HFFc6 (cell line): Measurements from ENCODE around the gene ATAD3A. TPM values are rescaled to one million over a fixed set of nuclear protein-coding genes. Genes with fewer than 3 reads are reported as not detected.
"Not testable (repeated sequence)": the region's sequence is repeated elsewhere in the genome, so short reads cannot be mapped to it uniquely, and the experiment has no call there.

Experiments
- DNase-seq: peaks from one replicate; pipeline ENCODE4 v3.0.0-alpha.2; 2018
- H3K27ac Mint-ChIP-seq: 2 replicates; pipeline ENCODE4 v1.8.0; 2020; ENCODE audit warnings: mild to moderate bottlenecking, mixed read lengths
- H3K27me3 Mint-ChIP-seq: 2 replicates; pipeline ENCODE4 v1.8.0; 2021; ENCODE audit warnings: mild to moderate bottlenecking, moderate library complexity, mixed read lengths; ENCODE audit not compliant: insufficient read depth
- H3K36me3 Mint-ChIP-seq: 2 replicates; pipeline ENCODE4 v1.8.0; 2021; ENCODE audit warnings: low read depth, mixed read lengths
- H3K4me1 Mint-ChIP-seq: 2 replicates; pipeline ENCODE4 v1.8.0; 2020; ENCODE audit warnings: low read depth, mixed read lengths
- H3K4me3 Mint-ChIP-seq: 2 replicates; pipeline ENCODE4 v1.8.0; 2020; ENCODE audit warnings: mild to moderate bottlenecking, moderate library complexity, mixed read lengths
- H3K9me3 Mint-ChIP-seq: 2 replicates; pipeline ENCODE4 v1.8.0; 2020; ENCODE audit warnings: mild to moderate bottlenecking, mixed read lengths
- total RNA-seq, 6 experiments: library from RNA; stranded (reverse); fragmentation: NEBNext Ultra II Directional; extraction: Animal tissue kit (Norgen Biotek cat#: 25700); gene quantifications; 2 replicates in 1 of 6; 3 replicates in 5 of 6; pipeline ENCODE4 v1.2.3, GENCODE V29; 2021
- TF ChIP-seq, protein P1 (sequence below): fragments of 200-600 bp; sonication (generic); IDR thresholded peaks from 2 replicates; pipeline ENCODE4 v1.5.0; 2021; ENCODE audit warnings: antibody characterized with exemption, mild to moderate bottlenecking

The ATAD3A gene
- total RNA-seq, 6 experiments from 2014 or later: 48.7 to 61.5 (median 54.0) TPM

DNA sequence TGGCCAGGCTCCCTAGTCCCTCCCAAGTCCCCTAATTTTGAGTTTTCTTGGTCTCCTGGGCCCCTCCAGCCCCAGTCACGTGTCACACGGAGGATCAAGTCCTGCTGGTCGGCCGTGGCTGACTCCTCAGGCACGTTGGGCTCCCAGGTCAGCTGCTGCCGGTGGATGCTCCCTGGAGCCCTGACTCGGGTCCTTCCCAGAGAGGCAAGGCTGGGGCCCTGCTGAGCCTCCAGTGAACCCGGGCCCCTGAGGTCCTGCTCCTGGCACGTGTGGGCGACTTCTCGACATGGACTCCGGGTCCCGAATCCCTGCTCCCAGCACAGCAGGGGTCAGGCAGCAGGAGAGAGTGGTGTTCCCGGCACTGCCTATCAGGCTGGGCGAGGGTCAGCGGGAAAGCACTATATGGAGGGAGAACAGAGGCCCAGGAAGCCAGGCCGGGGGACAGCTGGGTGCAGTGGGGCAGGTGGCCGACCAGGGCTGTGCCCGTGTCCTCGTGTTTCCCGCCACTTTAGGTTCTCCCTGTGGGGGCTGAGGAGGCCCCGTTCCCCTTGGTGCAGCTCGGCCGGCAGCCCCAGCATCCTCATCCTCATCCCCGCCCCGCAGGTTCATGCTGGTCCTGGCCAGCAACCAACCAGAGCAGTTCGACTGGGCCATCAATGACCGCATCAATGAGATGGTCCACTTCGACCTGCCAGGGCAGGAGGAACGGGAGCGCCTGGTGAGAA is 15.3 kb downstream of the ATAD3A start:
- TF ChIP-seq, protein P1, sequence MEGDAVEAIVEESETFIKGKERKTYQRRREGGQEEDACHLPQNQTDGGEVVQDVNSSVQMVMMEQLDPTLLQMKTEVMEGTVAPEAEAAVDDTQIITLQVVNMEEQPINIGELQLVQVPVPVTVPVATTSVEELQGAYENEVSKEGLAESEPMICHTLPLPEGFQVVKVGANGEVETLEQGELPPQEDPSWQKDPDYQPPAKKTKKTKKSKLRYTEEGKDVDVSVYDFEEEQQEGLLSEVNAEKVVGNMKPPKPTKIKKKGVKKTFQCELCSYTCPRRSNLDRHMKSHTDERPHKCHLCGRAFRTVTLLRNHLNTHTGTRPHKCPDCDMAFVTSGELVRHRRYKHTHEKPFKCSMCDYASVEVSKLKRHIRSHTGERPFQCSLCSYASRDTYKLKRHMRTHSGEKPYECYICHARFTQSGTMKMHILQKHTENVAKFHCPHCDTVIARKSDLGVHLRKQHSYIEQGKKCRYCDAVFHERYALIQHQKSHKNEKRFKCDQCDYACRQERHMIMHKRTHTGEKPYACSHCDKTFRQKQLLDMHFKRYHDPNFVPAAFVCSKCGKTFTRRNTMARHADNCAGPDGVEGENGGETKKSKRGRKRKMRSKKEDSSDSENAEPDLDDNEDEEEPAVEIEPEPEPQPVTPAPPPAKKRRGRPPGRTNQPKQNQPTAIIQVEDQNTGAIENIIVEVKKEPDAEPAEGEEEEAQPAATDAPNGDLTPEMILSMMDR: no peak
- H3K9me3 Mint-ChIP-seq: peaks cover 18% of the 10 kb centered on the region
- H3K36me3 Mint-ChIP-seq: peaks cover 20% of the 10 kb centered on the region
- no peak overlapping the region for H3K27ac Mint-ChIP-seq
- H3K4me1 Mint-ChIP-seq: no peaks in the 10 kb centered on the region
- no peak overlapping the region for H3K4me3 Mint-ChIP-seq
- DNase-seq: no peak
- H3K27me3 Mint-ChIP-seq: no peaks in the 10 kb centered on the region; the same call in 1 of the 2 replicates

DNA sequence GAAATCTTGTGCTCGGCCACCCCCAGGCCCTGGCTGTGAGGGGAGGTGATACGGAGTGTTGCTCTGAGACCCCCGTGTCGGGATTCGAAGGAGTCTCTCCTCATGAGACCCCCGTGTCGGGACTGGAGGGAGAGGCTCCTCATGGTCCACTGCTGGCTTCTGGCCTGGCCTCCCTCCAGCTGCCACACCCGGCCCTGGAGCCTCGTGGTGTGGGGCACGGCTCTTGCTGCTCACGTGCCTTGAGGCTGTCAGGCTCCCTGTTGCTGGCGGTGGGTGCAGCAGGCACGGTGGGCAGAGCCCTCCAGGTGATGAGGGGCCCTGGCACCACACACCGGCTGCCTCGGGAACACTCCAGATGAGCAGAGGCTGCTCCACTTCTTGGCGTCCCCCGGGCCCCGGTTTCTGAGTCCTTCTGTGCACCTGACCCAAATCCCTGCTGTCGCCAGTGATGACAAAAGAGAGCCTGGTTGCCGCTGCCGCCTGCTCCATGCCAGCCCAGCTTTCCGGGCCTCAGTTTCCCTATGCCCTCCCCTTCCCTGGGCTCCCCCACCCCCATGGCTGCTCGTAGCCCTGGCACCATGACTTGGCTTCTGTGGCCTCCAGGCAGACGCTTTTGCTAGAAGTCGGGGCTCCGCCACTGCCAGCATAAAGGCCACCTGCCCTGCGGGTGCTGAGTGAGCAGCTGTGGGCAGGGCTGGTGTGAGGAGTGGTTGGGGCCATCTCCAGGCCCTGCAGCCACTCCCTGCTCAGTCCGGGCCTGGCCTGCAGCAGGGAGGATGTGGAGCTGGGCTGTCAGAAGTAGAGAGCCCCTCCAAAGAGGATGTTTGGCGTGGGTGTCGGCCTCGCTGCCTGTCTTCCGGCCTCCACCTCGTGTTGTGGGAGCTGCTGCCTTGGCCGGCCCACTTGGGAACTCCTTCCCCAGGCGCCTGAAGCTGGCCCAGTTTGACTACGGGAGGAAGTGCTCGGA is 16.6 kb downstream of the ATAD3A start:
- TF ChIP-seq, protein P1: no peak
- H3K27ac Mint-ChIP-seq: no peak overlapping the region
- H3K4me3 Mint-ChIP-seq: no peak overlapping the region
- no peaks in the 10 kb centered on the region for H3K4me1 Mint-ChIP-seq
- DNase-seq: no peak
- peaks cover 22% of the 10 kb centered on the region for H3K36me3 Mint-ChIP-seq
- peaks cover 18% of the 10 kb centered on the region for H3K9me3 Mint-ChIP-seq
- H3K27me3 Mint-ChIP-seq: no peaks in the 10 kb centered on the region

DNA sequence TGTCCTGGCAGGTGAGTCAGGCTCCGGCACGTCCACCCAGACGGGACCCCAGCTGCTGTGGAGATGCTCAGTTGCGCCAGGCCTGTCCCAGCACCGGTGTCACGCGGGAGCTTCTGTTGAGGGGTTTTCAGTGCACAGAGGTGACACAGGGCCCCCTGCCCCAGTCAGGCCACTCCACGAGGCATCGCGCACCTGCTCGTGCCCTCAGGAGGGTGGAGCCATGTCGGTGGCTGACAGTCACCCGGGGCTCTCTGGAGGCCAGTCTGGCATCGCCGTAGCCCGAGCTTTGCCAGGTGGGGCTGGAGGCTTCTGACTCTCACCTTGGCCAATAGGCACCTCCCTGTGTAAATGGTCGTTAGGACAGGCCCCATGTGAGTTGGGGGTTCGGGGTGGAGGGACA is 17.4 kb downstream of the ATAD3A start:
- Mint-ChIP-seq H3K27me3 (no peaks in the 10 kb centered on the region), H3K36me3 (peaks cover 22% of the 10 kb centered on the region), H3K27ac (no peak overlapping the region), H3K9me3 (peaks cover 18% of the 10 kb centered on the region), H3K4me1 (no peaks in the 10 kb centered on the region), H3K4me3 (no peak overlapping the region)
- TF ChIP-seq, protein P1: no peak
- no peak for DNase-seq

DNA sequence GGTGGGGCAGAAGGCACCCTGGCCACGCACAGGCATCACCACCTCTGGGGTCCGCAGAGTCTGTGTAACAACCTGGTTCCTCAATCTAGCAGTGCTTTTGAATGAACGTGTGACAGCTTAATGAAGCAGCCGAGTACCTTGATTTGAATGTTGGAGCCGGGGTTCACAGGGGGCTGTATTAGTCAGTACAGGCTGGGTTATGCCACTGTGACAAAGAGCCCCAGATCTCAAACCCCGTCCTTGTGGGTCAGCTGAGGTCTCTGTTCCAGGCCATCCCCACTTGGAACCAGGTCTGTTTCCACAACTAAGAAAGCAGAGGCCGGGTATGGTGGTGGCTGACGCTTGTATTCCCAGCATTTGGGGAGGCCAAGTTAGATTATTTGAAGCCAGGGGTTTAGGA is 18.0 kb downstream of the ATAD3A start:
- no peak for DNase-seq
- Mint-ChIP-seq H3K4me3 (no peak overlapping the region), H3K27me3 (no peaks in the 10 kb centered on the region), H3K27ac (no peak overlapping the region), H3K9me3 (peaks cover 18% of the 10 kb centered on the region), H3K36me3 (peaks cover 22% of the 10 kb centered on the region), H3K4me1 (no peaks in the 10 kb centered on the region)
- TF ChIP-seq, protein P1: no peak

DNA sequence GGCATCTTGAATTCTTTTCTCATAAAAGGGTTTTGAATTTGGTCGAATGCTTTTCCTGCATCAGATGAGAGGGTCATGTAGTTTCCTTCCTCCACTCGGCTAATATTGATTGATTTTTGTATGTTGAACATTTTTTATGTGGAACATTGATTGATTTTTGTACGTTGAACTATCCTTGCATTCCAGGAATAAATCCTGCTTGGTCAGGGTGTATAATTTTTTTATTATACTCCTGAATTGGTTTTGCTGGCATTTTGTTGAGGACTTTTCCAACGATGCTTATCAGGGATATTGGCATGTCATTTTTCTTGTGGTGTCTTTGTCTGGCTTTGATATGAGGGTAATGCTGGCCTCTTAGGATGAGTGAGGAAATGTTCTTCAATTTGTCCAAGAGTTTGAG is 20.0 kb downstream of the ATAD3A start:
- Mint-ChIP-seq H3K4me3 (no peak overlapping the region), H3K9me3 (peaks cover 18% of the 10 kb centered on the region), H3K27ac (no peak overlapping the region), H3K27me3 (peaks cover 8% of the 10 kb centered on the region; the same call in 1 of the 2 replicates), H3K36me3 (peaks cover 22% of the 10 kb centered on the region), H3K4me1 (no peaks in the 10 kb centered on the region)
- no peak for DNase-seq
- TF ChIP-seq, protein P1: no peak

DNA sequence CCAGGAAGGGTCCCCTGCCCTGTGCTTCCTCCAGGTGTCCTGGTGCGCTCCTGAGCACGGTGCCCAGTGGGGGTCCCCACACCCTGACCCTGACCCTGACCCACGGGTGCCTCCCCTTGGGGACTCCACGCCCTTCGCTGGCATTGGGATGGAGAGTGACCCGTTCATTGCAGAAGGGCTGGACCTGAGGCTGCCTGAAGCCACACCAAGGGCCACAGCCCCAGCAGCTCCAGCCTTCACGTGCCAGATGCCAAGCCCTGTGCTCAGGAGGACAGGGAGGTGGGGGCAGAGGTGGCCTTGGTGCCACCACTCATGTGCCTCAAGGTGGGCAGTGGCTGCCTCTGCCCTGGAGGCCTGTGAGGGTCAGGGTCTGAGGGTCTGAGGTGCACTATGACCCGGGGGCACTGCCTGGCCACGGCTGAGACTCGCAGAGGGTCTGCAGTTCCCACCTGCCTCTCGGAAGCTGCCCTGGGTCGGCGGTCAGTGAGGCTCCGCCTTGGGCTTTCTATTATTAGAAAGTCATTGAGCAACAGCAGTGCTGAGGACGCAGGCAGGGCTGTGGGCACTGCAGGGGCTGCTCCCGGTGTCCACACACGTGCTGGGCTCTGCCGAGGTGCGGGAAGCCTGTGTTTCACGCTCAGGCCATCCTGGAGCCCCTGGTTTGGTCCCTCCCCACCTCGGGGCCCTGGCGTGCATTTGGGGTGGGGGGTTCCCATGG is 21.4 kb downstream of the ATAD3A start:
- not testable (repeated sequence) for H3K4me3 Mint-ChIP-seq, H3K4me1 Mint-ChIP-seq, H3K27ac Mint-ChIP-seq, DNase-seq, H3K27me3 Mint-ChIP-seq
- peaks cover 18% of the 10 kb centered on the region for H3K9me3 Mint-ChIP-seq
- H3K36me3 Mint-ChIP-seq: peaks cover 22% of the 10 kb centered on the region

DNA sequence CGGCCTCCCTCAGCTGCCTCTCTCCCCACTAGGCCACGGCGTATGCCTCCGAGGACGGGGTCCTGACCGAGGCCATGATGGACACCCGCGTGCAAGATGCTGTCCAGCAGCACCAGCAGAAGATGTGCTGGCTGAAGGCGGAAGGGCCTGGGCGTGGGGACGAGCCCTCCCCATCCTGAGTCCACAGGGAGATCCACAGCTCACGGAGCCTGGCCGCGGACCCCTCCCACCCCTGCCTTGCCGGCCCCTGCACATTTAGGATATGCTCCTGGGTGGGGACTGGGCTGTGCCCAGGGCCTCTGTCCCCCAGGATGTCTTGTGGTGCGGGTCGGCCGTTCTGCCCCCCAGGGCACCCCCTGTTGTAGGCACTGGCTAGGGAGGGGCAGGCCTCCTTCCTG is 21.9 kb downstream of the ATAD3A start:
- H3K4me1 Mint-ChIP-seq, H3K27ac Mint-ChIP-seq, DNase-seq, H3K4me3 Mint-ChIP-seq: not testable (repeated sequence)
- Mint-ChIP-seq H3K27me3 (peaks cover 10% of the 10 kb centered on the region; the same call in 1 of the 2 replicates), H3K36me3 (peaks cover 25% of the 10 kb centered on the region), H3K9me3 (peaks cover 18% of the 10 kb centered on the region)
